ENCODE data around the gene CST9.
"Not testable (repeated sequence)": the region's sequence is repeated elsewhere in the genome, so short reads cannot be mapped to it uniquely, and the experiment has no call there.

The CST9 gene

DNA sequence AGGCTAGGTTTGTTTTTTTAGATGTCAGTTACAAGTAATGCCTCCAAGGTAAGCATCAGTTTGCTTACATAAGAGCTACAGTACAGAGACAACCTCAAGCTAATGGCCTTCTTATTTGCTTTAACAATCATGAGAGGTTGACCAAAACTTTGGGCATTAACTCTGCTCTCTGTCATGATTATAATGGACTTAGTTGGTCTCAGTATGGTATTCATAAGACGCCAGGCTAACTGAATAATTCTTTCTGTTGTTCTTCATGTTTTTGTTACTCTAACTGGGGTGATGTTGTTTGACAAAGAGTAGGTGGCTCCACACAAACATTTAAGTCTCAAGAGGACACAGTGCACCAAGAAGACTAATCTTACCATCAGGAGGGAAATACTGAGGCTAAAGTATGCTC is 9.8 kb downstream of the CST9 start:
- no peaks in the 10 kb centered on the region for H3K36me3 Mint-ChIP-seq (ENCODE audit: low read depth)
- H3K27ac Mint-ChIP-seq, result no peak overlapping the region
- no peaks in the 10 kb centered on the region for H3K9me3 Mint-ChIP-seq
- H3K4me3 Mint-ChIP-seq, result no peak overlapping the region
- H3K4me1 Mint-ChIP-seq (ENCODE audit: low read depth), result no peaks in the 10 kb centered on the region
- H3K27me3 Mint-ChIP-seq, result no peaks in the 10 kb centered on the region

DNA sequence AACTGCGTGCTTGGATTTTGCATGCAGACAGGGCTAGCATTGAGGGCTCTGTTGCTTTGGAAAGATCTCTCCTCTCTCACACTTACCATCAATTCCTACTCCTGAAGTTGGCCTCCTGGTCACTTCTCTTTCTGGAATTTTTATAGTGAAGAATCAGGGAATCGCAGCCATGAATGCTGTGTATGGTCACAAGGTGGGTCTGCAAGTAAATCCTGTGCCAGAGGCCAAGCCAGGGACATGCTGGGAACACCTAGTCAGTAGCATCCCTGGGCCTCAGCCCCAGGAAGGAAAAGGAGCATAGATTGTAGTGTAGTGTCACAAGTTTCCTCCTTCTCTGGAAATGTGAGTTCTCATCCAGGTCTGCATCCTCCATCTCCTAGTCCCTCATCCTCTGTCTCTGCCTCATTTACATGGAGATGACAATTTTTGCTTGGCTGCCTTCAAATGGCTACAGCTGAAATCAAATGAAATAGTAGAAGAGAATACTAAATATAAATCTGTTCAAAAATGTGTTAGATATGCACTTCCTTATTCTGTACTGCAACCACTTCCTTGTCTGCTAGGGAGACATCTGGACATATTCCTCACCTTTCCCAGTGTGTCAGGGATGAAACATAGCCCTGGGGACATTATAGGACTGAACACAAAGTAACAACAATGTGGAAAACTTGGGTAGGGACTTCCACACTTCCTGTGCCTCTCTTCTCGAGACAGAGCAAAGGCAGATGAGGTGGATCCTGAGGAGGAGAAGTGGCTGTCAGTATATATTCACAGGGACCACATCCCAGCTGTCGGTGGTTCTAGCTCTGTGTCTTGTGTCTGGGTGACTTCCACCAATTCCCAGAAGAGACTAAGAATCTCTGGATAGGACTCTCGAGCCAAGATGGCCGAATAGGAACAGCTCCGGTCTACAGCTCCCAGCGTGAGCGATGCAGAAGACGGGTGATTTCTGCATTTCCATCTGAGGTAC is 17.0 kb downstream of the CST9 start:
- peaks cover 12% of the 10 kb centered on the region for H3K27me3 Mint-ChIP-seq
- H3K4me3 Mint-ChIP-seq, result no peak overlapping the region
- H3K27ac Mint-ChIP-seq, result no peak overlapping the region
- H3K4me1 Mint-ChIP-seq (ENCODE audit: low read depth), result no peaks in the 10 kb centered on the region
- H3K36me3 Mint-ChIP-seq (ENCODE audit: low read depth), result no peaks in the 10 kb centered on the region
- H3K9me3 Mint-ChIP-seq, result no peaks in the 10 kb centered on the region

DNA sequence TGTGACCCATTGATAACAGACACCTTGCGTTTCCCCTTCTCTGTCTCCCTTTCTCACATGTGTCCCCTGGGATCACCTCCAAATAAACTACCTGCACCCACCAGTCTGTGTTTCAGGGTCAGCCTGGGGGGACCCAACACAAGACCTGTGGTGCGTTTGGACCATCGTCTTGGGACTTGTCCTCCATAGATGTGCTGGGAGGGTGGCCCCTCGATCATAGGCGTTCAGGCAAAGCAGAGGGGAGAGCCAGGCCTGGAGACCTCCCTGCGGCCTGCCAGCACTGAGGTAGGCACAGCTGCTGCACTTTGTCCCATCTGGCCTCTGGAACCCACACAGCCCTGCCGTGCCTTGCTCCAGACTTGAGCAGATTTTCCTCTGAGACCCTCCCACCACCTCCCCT is 18.1 kb downstream of the CST9 start:
- H3K9me3 Mint-ChIP-seq, result no peaks in the 10 kb centered on the region
- H3K36me3 Mint-ChIP-seq (ENCODE audit: low read depth), result no peaks in the 10 kb centered on the region
- H3K4me1 Mint-ChIP-seq (ENCODE audit: low read depth), result no peaks in the 10 kb centered on the region
- H3K27ac Mint-ChIP-seq, result no peak overlapping the region
- H3K4me3 Mint-ChIP-seq, result no peak overlapping the region
- H3K27me3 Mint-ChIP-seq, result peaks cover 15% of the 10 kb centered on the region

DNA sequence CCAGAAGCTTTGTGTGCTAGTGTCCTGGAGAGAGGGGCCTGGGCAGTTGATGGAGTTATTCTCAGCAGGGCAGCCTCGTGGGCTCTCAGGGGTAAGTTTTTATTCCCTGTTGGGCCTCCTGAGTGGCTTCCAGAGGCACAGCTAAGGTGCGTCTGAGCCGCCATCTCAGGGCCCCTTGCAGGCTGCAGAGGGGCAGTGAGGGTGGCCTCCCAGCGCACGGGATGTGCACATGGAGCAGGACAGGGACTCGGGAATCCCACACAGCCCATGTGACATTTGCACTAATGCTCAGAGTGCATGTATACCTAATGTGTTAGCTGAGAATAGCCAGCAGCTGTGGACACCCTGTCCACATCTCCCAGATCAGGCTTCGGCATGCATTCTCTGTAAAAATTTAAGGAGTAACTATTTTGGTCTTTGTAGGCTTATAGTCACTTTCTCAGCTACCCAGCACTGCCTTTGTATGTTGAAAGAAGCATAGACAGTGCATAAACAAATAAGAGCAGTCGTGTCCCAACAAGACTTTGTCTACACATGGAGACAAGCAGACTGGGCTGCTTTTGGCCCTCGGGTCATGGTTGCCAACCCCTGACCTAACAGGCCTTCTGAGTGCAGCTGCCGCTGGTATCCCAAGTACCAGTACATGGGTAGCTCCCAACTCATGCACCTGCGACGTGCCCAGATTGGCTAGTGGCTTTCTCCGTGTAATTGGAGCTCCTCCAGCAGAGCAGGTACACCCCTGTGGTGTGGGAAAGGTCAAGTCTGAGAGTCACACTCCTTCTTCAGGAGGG is 18.8 kb downstream of the CST9 start:
- H3K36me3 Mint-ChIP-seq (ENCODE audit: low read depth), result no peaks in the 10 kb centered on the region
- H3K9me3 Mint-ChIP-seq, result no peaks in the 10 kb centered on the region
- no peak overlapping the region for H3K4me3 Mint-ChIP-seq
- no peak overlapping the region for H3K27ac Mint-ChIP-seq
- peaks cover 15% of the 10 kb centered on the region for H3K27me3 Mint-ChIP-seq
- no peaks in the 10 kb centered on the region for H3K4me1 Mint-ChIP-seq (ENCODE audit: low read depth)

DNA sequence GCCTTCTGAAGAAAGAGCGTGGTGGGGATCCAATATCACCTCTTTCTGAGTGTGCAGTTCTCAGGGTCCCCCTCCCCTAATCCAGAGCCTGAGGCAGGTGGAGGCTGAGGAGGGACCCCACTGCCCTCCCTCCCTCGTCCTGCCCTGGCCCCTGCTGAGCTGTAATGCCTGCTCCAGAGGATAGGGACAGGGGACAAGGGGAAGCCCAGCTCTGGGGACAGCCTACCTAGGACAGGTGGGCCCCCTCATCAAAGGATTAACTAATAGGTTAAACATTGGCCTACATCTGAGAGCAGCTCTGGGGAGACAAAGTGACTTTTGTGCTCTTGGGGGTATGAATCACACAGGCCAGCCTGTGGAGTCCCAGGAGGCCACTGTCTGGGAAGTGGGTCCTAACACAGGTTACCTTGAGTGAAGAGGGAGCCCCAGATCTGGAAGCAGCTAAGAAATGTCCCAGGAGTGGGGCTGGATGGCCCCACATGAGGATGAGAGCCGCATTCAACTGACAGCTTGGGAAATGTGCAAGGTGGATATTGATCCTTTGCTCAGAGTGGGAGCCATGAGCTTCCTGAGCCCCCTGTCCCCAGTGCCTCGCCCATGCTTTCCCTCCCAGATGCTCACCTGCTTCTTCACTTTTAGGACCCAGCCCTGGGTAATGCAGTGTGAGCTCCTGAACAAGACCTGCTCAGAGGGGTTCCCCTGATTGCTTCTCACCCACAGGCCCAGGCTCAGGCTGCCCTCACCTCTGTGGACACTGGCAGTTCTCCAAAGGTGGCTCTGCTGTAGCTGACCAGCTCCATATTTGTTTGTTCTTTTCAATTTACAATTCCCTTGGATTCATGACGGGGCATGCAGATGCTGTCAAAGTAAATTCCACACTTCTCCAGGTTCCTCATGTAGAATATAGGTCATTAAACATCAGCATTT is 19.6 kb downstream of the CST9 start:
- H3K4me1 Mint-ChIP-seq (ENCODE audit: low read depth), result no peaks in the 10 kb centered on the region
- no peak overlapping the region for H3K4me3 Mint-ChIP-seq
- no peaks in the 10 kb centered on the region for H3K9me3 Mint-ChIP-seq
- no peaks in the 10 kb centered on the region for H3K36me3 Mint-ChIP-seq (ENCODE audit: low read depth)
- H3K27me3 Mint-ChIP-seq, result peaks cover 21% of the 10 kb centered on the region
- no peak overlapping the region for H3K27ac Mint-ChIP-seq

DNA sequence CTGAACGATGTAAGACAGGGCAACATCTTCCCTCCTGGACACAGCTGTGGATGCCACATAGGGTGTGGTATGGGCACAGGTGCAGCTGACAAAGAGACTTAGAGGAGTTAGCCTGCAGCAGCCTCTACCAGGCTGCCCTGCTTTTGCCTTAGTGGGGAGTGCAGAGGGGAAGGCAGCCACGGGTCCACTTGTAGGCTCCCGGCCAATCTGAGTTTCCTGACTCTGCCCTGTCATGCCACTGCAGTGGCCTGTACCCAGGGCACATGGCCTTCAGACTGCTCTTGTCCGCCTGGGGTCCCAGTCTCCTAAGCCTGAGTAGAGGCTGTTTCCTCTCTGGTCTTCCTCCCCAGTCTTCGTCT is 20.3 kb downstream of the CST9 start:
- Mint-ChIP-seq H3K4me3 (no peak overlapping the region), H3K9me3 (no peaks in the 10 kb centered on the region), H3K27ac (no peak overlapping the region), H3K36me3 (ENCODE audit: low read depth) (no peaks in the 10 kb centered on the region), H3K27me3 (peaks cover 24% of the 10 kb centered on the region), H3K4me1 (ENCODE audit: low read depth) (no peaks in the 10 kb centered on the region)

DNA sequence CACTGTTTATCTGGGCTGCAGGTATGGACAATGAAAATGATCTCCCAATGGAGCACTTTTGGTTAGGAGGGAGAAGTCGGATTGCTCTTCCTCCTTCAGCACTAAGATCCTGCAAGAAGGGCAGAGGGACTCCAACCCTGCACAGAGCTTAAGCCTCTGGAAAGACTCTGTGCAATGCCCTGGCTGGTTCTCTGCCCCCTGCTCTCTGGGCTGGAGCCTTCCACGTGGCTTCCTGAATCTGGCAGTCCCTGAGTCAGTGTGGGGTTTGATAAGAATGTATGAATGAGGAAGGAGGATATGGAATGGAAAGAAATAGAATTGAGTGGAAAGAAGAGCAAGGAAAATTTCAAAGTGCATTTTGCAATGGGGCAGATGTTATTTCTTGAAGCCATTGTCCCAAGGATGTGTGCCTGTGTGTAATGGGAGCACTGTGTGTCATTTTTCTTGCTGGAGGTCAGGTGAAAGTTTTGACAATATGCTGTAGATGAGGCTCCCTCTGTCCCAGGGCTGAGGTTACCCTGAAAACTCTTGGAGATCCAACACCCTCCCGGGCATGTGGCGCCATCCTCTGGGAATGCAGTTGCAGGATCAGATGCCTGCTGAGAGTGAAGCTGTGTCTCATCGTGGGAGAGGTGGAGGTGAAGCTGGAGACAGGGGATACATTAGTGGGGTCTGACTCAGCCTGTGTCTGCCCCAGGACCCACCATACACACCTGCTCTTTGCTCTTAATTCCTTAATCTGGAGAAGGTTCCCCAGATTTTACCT is 21.1 kb downstream of the CST9 start:
- no peaks in the 10 kb centered on the region for H3K4me1 Mint-ChIP-seq (ENCODE audit: low read depth)
- no peak overlapping the region for H3K4me3 Mint-ChIP-seq
- no peaks in the 10 kb centered on the region for H3K9me3 Mint-ChIP-seq
- H3K36me3 Mint-ChIP-seq (ENCODE audit: low read depth), result no peaks in the 10 kb centered on the region
- peaks cover 25% of the 10 kb centered on the region for H3K27me3 Mint-ChIP-seq
- no peak overlapping the region for H3K27ac Mint-ChIP-seq

DNA sequence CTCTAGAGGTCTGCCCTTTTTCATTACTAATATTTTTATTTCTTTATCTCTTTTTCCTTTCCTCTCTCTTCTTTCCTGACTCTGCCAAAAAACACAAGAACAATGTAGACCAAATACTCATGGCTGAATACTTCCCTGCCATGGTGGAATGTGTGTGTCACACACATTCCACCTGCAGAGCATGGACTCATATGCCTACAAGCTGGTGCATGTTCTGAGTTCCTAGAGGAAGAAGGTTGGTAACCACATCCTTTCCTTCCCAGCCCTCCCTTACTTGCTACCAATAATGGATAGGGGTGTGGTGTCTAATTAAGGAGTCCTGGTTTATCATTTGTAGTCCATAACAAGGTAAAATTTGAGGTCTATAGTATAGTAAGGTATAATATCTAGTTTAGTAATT is 22.2 kb downstream of the CST9 start:
- H3K4me3 Mint-ChIP-seq, result no peak overlapping the region
- no peaks in the 10 kb centered on the region for H3K4me1 Mint-ChIP-seq (ENCODE audit: low read depth)
- H3K9me3 Mint-ChIP-seq, result no peaks in the 10 kb centered on the region
- H3K36me3 Mint-ChIP-seq (ENCODE audit: low read depth), result no peaks in the 10 kb centered on the region
- no peak overlapping the region for H3K27ac Mint-ChIP-seq
- peaks cover 22% of the 10 kb centered on the region for H3K27me3 Mint-ChIP-seq

DNA sequence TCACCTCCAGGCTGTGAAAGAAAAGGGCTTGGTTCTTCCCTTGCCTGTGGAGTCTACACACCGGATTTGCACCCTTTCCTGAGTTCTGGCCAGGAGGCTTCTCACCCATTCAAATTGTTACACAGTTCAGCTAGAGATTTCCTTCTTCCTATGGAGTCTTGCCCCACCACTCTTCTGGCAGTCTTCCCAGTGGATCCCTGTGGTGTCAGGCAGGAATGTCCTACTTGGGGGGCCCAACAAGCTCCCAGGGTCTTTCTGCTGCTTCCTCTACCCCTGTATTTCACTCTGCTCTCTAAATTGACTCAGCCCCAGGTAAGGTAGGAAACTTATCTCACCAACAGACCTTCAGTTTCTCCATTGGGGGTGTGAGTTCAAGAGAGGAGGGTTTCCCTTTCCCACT is 23.4 kb downstream of the CST9 start:
- H3K36me3 Mint-ChIP-seq (ENCODE audit: low read depth), result no peaks in the 10 kb centered on the region
- H3K9me3 Mint-ChIP-seq, result no peaks in the 10 kb centered on the region
- no peaks in the 10 kb centered on the region for H3K4me1 Mint-ChIP-seq (ENCODE audit: low read depth)
- no peak overlapping the region for H3K4me3 Mint-ChIP-seq
- H3K27me3 Mint-ChIP-seq, result peaks cover 21% of the 10 kb centered on the region
- H3K27ac Mint-ChIP-seq, result no peak overlapping the region

DNA sequence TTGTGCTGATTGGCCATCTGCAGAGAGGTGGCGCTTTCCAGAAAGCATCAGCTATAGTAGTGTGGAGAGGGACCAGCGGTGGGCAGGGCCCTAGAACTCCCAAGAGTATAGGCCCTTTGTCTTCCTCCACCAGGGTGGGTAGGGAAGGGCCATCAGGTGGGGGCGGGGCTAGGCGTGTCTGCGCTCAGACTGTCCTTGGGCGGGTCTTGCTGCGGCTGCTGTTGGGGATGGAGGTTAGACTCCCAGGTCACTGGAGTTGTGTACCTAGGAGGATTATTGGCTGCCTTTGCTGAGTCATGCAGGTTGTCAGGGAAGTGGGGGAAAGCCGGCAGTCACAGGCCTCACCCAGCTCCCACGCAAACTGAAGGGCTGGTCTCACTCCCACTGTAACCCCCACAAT is 23.9 kb downstream of the CST9 start:
- not testable (repeated sequence) for H3K4me3 Mint-ChIP-seq; H3K4me1 Mint-ChIP-seq (ENCODE audit: low read depth); H3K9me3 Mint-ChIP-seq; H3K27ac Mint-ChIP-seq; H3K36me3 Mint-ChIP-seq (ENCODE audit: low read depth)
- peaks cover 21% of the 10 kb centered on the region for H3K27me3 Mint-ChIP-seq

DNA sequence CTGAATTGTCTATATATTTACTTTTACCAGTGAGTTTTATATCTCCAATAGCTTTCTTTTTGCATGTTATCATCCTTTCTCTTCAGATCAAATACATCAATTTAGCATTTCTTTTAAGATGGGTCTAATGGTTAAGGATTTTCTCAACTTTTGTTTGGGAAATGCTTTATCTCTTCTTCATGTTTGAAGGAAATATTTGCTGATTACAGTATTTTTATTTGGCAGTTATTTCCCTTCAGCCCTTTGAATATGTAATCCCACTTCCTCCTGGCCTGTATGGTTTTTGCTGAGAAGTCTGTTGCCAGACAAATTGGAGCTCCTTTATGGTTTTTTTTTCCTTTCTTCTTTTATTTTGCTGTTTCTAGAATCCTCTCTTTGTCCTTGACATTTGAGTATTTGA is 30.7 kb downstream of the CST9 start:
- H3K27me3 Mint-ChIP-seq, result no peaks in the 10 kb centered on the region
- H3K4me3 Mint-ChIP-seq, result no peak overlapping the region
- H3K4me1 Mint-ChIP-seq (ENCODE audit: low read depth), result no peaks in the 10 kb centered on the region
- H3K36me3 Mint-ChIP-seq (ENCODE audit: low read depth), result no peaks in the 10 kb centered on the region
- H3K27ac Mint-ChIP-seq, result no peak overlapping the region
- H3K9me3 Mint-ChIP-seq, result no peaks in the 10 kb centered on the region

DNA sequence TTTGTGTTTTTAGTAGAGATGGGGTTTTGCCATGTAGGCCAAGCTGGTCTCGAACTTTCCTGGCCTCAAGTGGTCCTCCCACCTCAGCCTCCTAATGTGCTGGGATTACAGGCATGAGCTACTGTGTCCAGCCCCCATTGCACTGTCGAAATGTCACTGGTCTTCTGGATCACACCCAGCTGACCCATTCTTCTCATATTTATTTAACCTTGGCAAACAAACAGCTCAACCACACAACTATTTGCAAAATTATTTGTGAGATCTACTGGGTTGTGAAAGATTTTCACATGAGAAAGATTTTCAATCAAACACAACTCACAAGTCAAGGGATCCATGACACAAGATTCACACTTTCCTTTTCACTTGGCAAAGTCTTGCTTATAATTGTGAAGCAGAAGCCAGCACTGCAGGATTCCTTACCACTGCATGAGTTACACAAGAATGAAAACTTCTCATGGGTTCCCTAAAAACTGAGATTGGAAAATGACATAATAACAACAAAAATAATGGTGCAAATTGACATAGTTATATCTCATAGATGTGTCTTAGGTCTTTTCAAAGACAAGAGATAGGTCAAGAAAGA is 35.4 kb downstream of the CST9 start:
- Mint-ChIP-seq H3K9me3 (no peaks in the 10 kb centered on the region), H3K27ac (no peak overlapping the region), H3K4me1 (ENCODE audit: low read depth) (no peaks in the 10 kb centered on the region), H3K4me3 (no peak overlapping the region), H3K36me3 (ENCODE audit: low read depth) (no peaks in the 10 kb centered on the region), H3K27me3 (peaks cover 4% of the 10 kb centered on the region)

DNA sequence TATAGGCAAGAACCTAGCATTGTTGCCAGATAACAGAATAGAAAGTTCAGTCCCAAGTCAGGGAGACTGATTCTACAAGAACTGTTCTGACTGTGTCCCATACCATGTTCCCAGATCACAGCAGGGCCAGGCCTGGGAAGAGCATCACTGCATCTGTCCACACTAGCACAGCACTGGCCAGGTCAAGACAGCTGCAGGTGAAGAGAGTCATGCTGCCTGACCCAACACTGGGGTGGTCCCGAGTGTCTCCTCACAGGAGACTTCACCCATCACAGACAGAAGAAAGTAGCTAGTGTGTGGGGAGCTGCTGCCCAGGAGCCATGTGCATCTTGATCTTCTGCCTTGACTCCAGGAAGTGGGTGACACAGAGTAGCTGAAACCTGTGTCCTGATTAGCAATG is 36.1 kb downstream of the CST9 start:
- no peak overlapping the region for H3K4me3 Mint-ChIP-seq
- H3K27me3 Mint-ChIP-seq, result peaks cover 6% of the 10 kb centered on the region
- H3K27ac Mint-ChIP-seq, result no peak overlapping the region
- H3K9me3 Mint-ChIP-seq, result no peaks in the 10 kb centered on the region
- H3K4me1 Mint-ChIP-seq (ENCODE audit: low read depth), result no peaks in the 10 kb centered on the region
- no peaks in the 10 kb centered on the region for H3K36me3 Mint-ChIP-seq (ENCODE audit: low read depth)

DNA sequence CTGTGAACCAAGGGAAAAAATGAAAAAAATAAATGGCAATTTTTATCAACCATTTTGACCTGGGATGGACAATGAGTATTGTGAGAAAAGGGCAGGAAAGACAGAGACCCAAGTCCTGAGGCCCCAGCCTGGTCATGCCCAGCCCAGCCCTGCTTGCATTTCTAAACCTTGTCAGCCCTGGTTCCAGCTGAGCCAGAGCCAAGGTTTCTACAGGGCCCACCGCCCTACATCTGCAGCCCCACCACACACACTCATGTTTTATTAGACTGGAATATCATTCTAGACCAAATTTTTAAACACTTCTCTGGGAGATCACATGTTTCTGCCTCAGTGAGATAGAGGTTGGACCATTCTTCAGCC is 36.8 kb downstream of the CST9 start:
- Mint-ChIP-seq H3K27me3 (peaks cover 8% of the 10 kb centered on the region), H3K4me3 (no peak overlapping the region), H3K9me3 (no peaks in the 10 kb centered on the region), H3K4me1 (ENCODE audit: low read depth) (no peaks in the 10 kb centered on the region), H3K36me3 (ENCODE audit: low read depth) (no peaks in the 10 kb centered on the region), H3K27ac (no peak overlapping the region)
